Forelimb muscle (tissue), 1 donor: ENCODE data around the gene RALGAPA1. TPM values are rescaled to one million over a fixed set of nuclear protein-coding genes. Genes with fewer than 3 reads are reported as not detected.
"Not testable (repeated sequence)": the region's sequence is repeated elsewhere in the genome, so short reads cannot be mapped to it uniquely, and the experiment has no call there.

Experiments
- DNase-seq: peaks from one replicate; pipeline ENCODE4 v3.0.0-alpha.2; 2013; ENCODE audit warnings: low read depth
- polyA plus RNA-seq: library from polyadenylated mRNA; unstranded; fragments of 120-200 nt; gene quantifications from one replicate; pipeline ENCODE4 v1.2.1, GENCODE V29; 2013; ENCODE audit not compliant: insufficient read length

The RALGAPA1 gene
- polyA plus RNA-seq, 1 donor: 24.5 TPM

- DNase-seq: no peak
These were observed 12.7 kb upstream of the RALGAPA1 start for GRCh38 chr14:35821564-35822411.

- DNase-seq: no peak
These were observed 10.8 kb upstream of the RALGAPA1 start for GRCh38 chr14:35819591-35820540.

GRCh38 chr14:35818346-35819115, 9.4 kb upstream of the RALGAPA1 start:
- DNase-seq: no peak

- DNase-seq: no peak
These were observed 5.4 kb upstream of the RALGAPA1 start for GRCh38 chr14:35814371-35815005.

GRCh38 chr14:35810963-35811362, 1.9 kb upstream of the RALGAPA1 start:
- DNase-seq: no peak

- no peak for DNase-seq
These were observed 502 bp upstream of the RALGAPA1 start for GRCh38 chr14:35809597-35809996.

- no peak for DNase-seq
These were observed 938 bp downstream of the RALGAPA1 start for GRCh38 chr14:35808076-35808637.

- DNase-seq: no peak
These were observed 1.7 kb downstream of the RALGAPA1 start for GRCh38 chr14:35807131-35807961.

- no peak for DNase-seq
These were observed 2.8 kb downstream of the RALGAPA1 start for GRCh38 chr14:35806006-35806907.

GRCh38 chr14:35797796-35798195, 11.3 kb downstream of the RALGAPA1 start:
- DNase-seq: no peak

GRCh38 chr14:35789651-35790050, 19.4 kb downstream of the RALGAPA1 start:
- no peak for DNase-seq

- no peak for DNase-seq
These were observed 22.2 kb downstream of the RALGAPA1 start for GRCh38 chr14:35786856-35787255.

GRCh38 chr14:35783699-35784098, 25.4 kb downstream of the RALGAPA1 start:
- no peak for DNase-seq

- DNase-seq: no peak
These were observed 29.7 kb downstream of the RALGAPA1 start for GRCh38 chr14:35779368-35779767.

GRCh38 chr14:35777550-35777949, 31.5 kb downstream of the RALGAPA1 start:
- DNase-seq: not testable (repeated sequence)

GRCh38 chr14:35776823-35777222, 32.3 kb downstream of the RALGAPA1 start:
- no peak for DNase-seq

GRCh38 chr14:35776085-35776484, 33.0 kb downstream of the RALGAPA1 start:
- not testable (repeated sequence) for DNase-seq

- DNase-seq: no peak
These were observed 42.4 kb downstream of the RALGAPA1 start for GRCh38 chr14:35766700-35767082.
